SH-SY5Y (cell line): ENCODE data around the gene POLE4.

Experiments used
- GATA2 ChIP-seq: IDR thresholded peaks from 2 replicates; pipeline ENCODE4 v1.6.1; 2011; ENCODE audit warnings: mild to moderate bottlenecking, low read depth, low read length
- GATA3 ChIP-seq: IDR thresholded peaks from 2 replicates; pipeline ENCODE4 v1.6.1; 2011; ENCODE audit warnings: low read depth, mild to moderate bottlenecking, low read length, moderate library complexity

DNA sequence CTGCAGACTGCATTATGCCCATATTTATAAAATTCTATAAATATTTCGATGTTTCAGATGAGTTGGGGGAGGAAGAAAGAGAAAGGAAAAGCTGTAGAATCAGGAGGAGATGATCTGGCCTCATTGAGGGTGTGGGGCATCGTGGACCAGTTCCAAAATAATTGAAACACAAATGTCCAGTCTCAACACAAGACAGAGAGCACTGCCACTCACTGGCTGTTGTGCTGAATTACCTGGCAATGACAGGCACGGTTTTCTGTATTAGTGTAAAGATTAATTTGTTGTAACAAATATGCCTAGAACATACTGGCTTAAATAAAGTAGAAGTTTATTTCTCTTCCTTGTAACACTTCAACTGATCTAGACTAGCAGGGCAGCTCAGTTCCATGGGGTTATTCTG is 24.1 kb downstream of the POLE4 start:
- TF ChIP-seq GATA3 (no peak), GATA2 (no peak)
